SHP77 (cell line): ENCODE data around the gene SCAF11.
"Not testable (repeated sequence)": the region's sequence is repeated elsewhere in the genome, so short reads cannot be mapped to it uniquely, and the experiment has no call there.

Experiments used
- DNase-seq, 2 experiments: peaks; one replicate each; lab custom pipeline; 2025; lab: John Stamatoyannopoulos, UW

SCAF11 gene, protein sequence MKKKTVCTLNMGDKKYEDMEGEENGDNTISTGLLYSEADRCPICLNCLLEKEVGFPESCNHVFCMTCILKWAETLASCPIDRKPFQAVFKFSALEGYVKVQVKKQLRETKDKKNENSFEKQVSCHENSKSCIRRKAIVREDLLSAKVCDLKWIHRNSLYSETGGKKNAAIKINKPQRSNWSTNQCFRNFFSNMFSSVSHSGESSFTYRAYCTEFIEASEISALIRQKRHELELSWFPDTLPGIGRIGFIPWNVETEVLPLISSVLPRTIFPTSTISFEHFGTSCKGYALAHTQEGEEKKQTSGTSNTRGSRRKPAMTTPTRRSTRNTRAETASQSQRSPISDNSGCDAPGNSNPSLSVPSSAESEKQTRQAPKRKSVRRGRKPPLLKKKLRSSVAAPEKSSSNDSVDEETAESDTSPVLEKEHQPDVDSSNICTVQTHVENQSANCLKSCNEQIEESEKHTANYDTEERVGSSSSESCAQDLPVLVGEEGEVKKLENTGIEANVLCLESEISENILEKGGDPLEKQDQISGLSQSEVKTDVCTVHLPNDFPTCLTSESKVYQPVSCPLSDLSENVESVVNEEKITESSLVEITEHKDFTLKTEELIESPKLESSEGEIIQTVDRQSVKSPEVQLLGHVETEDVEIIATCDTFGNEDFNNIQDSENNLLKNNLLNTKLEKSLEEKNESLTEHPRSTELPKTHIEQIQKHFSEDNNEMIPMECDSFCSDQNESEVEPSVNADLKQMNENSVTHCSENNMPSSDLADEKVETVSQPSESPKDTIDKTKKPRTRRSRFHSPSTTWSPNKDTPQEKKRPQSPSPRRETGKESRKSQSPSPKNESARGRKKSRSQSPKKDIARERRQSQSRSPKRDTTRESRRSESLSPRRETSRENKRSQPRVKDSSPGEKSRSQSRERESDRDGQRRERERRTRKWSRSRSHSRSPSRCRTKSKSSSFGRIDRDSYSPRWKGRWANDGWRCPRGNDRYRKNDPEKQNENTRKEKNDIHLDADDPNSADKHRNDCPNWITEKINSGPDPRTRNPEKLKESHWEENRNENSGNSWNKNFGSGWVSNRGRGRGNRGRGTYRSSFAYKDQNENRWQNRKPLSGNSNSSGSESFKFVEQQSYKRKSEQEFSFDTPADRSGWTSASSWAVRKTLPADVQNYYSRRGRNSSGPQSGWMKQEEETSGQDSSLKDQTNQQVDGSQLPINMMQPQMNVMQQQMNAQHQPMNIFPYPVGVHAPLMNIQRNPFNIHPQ (N-terminal part only)

DNA sequence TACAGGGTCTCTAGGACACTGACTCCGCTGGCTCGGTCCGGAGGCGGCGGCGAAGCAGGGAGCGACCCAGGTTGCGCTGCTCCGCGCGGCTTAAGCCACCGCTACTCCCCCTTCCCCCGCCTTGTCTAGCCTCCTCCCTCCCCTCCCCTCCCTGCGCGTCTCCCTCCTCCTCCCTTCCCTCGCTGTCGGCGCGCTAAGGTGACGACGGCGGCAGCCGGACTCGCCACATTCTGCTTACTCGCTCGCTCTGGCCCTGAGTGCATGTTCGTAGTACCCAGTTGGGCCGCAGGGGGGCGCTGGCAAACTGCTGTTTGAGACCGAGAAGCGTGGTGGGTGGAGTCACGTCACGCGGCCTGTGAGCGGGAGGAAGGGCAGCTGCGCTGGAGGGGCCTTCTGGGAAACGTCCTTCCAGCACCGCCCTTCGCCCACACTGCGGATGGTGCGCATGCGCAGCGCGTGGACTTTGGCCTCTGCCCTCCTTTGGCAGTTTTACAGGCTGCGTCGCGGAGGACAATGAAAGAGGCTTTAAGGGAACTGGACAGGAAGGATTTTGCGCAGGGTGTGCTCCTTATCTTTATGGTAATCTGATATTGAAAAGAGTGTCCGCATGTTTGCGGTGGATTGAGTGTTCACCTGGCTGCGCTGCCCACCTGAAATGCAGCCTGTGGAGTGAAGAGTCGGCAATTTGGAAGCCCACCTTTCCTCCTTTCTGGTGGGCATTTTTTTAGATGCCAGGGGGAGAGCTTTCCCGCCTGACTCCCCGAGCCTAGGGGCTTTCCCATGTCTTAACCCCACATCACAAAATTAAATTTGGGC, at the start of gene SCAF11:
TSS of gene SCAF11 (minus strand) at position 107 of the 816 bp plus-strand sequence. CDS start 26,407 bp downstream, outside the sequence.
- DNase-seq, result peak; percentile 98 to 99

DNA sequence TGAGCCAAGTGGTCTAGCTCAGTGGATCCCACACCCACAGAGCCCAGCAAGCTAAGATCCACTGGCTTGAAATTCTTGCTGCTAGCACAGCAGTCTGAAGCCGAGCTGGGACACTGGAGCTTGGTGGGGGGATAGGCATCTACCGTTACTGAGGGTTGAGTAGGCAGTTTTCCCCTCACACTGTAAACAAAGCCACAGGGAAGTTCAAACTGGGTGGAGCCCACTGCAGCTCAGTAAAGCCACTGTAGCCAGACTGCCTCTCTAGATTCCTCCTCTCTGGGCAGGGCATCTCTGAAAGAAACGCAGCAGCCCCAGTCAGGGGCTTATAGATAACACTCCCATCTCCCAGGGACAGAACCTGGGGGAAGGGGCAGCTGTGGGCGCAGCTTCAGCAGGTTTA, 46.7 kb upstream of the SCAF11 start:
- DNase-seq, result not testable (repeated sequence)

DNA sequence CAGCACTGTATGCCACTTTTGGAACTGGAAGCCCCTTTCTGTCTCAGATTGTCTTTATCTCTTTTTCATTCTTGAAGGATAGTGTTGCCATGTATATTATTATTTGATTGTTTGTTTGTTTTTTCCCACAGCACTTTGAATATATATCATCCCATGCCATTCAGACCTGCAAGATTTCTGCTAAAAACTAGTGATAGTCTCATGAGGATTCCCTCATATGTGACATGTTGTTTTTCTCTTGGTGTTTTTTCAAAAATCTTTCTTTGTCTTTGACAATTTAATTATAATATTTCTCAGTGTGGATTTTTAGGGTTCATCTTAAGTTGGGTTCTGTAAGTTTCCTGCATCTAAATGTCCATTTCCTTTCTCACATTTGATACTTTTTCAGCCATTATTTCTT, 36.8 kb upstream of the SCAF11 start:
- no peak for DNase-seq

DNA sequence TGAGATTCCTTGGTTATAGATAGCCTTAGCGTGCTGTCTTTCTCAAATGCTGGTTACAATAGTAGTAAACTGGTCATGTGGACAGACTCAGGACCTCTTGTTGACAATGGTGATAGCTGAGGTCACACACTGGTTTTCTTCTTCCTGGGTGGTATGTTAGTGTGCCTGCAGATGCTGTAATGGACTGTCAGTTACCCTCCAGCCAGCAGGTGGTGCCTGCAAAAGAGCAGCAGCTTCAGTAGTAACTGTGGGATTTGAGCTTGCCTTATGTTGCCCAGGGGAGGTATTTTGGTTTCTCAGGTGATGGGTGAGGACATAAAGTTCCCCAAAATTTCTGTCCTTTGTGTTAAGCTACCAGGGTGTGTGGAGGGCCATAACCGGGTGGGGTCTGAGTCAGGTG, 33.7 kb upstream of the SCAF11 start:
- DNase-seq, result no peak

DNA sequence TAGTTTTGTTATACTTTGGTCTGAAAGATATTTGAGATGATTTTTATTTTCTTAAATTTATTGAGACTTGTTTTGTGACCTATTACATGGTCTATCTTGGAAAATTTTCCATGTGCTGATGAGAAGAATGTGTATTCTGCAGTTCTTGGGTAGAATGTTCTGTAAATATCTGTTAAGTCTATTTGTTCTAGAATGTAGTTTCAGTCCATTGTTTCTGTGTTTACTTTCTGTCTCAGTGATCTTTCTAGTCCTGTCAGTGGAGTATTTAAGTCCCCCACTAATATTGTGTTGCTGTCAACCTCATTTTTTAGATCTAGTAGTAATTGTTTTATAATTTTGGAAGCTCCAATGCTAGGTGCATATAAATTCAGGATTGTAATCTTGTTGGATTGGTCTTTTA, 30.4 kb upstream of the SCAF11 start:
- no peak for DNase-seq

DNA sequence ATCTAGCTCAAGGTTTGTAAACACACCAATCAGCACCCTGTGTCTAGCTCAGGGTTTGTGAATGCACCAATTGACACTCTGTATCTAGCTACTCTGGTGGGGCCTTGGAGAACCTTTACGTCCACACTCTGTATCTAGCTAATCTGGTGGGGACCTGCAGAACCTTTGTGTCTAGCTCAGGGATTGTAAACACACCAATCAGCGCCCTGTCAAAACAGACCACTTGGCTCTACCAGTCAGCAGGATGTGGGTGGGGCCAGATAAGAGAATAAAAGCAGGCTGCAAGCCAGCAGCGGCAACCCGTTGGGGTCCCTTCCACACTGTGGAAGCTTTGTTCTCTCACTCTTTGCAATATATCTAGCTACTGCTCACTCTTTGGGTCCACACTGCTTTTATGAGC, 28.3 kb upstream of the SCAF11 start:
- DNase-seq, result not testable (repeated sequence)

DNA sequence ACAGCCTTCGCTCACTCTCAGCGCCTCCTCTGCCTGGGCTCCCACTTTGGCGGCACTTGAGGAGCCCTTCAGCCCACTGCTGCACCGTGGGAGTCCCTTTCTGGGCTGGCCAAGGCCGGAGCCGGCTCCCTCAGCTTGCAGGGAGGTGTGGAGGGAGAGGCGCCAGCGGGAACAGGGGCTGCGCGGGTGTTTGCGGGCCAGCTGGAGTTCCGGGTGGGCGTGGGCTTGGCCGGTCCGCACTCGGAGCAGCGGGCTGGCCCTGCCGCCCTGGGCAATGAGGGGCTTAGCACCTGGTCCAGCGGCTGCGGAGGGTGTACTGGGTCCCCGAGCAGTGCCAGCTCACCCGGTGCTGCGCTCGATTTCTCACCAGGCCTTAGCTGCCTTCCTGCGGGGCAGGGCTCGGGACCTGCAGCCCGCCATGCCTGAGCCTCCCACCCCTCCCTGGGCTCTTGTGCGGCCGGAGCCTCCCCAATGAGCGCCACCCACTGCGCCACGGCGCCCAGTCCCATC, 27.5 kb upstream of the SCAF11 start:
- not testable (repeated sequence) for DNase-seq

DNA sequence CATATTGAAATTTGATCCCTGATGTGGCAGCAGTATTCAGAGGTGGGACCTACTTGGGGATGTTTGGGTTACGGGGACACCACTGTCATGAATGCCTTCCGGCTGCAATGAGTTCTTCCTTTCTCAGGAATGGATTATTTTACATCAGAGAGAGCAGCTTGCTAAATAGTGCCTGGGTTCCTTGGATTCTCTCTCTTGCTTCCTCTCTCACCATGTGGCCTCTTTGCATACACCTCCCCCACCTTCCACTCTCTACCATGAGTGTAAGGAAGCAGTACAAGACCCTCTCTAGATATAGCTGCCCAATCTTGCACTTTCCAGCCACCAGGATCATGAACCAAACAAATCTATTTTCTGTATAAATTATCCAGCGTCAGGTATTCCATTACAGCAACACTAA, 15.4 kb upstream of the SCAF11 start:
- no peak for DNase-seq

DNA sequence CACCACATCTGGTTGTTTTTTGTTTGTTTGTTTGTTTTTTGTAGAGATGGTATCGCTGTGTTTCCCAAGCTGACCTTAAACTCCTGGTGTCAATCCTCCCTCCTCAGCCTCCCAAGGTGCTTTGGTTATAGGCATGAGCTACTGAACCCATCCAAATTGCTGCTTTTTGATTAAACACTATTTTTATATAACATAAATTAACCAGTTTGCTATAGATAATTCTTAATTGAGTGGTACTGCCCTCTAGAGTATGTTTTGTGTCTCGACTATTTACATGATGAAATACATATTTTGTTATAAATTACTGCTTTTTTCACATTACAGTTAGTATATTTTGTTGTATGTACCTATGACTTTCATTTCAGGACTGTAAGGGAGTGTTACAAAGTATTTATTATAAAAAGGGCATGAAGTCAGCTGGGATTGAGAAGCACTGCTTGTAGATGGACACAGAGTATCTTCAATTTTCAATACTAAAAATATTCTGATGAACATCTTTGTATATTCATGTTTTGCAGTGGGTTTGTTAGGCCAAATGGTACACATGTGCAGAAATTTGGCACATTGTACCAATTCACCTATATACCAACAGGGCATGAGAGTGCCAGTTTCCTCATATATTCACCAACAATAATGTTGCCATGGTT, 14.9 kb upstream of the SCAF11 start:
- no peak for DNase-seq

DNA sequence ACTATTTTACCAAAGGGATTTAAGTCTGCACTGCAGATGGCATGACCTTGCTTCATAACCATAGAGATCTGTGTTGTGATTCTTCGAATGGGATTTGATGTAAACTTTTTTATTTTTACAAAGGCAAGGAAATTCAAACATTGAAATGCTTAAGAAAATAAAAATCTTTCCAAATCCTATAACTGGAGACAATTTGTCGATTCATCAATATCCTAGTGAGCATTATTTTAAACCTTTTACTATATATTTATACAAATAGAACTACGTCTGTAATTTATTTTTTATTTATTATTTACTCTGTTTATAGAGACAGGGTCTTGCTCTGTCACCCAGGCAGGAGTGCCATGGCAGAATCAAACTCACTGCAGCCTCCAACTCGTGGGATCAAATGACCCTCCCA, 14.3 kb upstream of the SCAF11 start:
- no peak for DNase-seq

DNA sequence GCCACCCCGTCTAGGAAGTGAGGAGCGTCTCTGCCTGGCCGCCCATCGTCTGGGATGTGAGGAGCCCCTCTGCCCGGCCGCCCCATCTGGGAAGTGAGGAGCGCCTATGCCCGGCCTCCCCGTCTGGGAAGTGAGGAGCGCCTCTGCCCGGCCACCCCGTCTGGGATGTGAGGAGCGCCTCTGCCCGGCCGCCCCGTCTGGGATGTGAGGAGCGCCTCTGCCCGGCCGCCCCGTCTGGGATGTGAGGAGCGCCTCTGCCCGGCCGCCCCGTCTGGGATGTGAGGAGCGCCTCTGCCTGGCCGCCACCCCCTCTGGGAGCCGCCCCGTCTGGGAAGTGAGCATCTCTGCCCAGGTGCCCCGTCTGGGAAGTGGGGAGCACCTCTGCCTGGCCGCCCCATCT, 9.7 kb upstream of the SCAF11 start:
- not testable (repeated sequence) for DNase-seq

DNA sequence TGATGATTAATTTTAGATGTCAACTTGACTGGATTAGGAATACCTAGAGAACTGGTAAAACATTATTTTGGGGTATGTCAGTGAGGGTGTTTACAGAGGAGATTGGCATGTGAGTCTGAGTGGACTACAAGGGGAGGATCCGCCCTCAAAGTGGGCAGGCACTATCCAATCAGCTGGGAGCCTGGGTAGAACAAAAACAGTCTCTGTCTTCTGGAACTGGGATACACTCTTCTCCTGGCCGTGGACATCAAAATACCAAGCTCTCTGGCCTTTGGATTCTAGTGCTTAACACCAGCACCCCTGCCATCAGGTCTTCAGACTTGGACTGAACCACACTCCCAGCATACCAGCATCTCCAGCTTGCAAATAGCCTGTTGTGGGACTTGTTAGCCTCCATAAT, 4.4 kb upstream of the SCAF11 start:
- DNase-seq, result no peak

DNA sequence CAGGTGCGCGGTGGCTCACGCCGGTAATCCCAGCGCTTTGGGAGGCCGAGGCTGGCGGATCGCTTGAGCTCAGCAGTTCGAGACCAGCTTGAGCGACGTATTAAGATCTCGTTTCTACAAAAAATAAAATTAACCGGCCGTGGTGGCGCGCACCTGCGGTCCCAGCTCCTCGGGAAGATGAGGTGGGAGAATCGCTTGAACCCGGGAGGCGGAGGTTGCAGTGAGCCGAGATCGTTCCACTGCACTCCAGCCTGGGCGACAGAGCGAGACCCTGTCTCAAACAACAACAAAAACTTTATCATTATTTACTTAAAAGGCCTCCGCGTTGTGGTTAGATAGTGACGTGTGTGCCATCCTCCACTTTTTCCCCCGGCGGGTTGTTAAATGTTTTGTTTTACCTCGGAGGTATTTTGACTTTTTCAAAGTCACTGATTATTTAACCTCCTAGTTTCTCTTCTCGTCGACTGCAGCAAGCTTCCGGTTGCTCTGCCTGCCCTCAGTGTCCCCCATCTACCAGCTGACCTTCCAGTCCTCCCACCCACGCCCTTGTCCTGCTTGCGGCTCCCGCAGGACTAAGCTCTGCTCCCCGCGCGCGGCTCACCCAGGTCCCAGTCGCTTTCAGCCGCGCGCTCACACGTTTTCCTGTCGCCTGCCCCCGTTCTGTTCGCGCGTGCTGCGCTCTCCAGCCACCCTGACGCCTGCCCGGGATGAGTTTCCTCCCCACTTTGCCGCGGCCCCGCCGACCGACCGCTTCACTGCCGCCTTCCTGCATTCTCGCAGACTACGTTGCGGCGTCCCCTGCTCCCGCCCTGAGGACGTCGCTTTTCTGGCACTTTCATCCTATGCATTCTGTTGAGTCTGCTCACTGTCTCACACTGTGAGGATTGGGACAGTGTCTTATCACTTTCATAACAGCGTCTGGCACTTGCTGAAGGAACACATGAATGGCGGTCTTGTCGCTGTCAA, 1.2 kb upstream of the SCAF11 start:
- DNase-seq, result peak; percentile 76 to 91

DNA sequence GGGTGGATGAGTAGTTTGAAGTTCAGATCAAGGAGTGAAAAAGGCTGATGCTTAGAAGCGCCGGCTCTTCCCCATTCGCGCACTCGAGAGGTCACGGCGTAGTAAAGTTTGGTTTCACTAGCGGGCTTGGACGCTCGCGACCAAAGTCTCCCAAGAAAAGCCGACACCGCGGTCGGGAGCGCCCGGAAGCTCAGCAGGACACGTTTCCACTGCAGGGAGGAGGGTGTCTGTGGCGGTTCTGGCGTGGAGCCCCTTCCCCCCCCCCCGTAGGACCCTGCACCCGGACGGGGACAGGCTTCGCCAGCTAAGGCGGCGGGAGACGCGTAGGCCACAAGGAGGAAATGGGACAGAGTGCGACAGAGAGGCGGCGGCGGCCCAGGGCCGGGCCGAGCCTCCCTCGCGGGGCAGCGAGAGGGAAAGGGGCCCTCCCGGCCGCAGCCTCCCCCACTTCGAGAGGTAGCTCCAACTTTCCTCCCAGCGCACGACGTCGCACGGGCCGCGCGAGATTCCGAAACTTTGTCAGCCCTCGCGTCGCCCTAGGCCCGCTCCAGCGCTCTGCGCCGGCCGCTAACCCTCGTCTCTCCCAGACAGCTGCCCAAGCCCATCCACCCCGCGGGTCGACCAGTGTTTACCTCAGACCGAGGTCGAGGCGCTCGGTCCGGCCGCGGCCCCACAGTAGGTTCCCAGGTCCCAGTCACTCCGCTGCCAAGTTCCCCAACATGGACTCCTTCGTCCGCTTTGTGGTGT, 480 bp downstream of the SCAF11 start:
- DNase-seq, result peak; percentile 33 to 40

DNA sequence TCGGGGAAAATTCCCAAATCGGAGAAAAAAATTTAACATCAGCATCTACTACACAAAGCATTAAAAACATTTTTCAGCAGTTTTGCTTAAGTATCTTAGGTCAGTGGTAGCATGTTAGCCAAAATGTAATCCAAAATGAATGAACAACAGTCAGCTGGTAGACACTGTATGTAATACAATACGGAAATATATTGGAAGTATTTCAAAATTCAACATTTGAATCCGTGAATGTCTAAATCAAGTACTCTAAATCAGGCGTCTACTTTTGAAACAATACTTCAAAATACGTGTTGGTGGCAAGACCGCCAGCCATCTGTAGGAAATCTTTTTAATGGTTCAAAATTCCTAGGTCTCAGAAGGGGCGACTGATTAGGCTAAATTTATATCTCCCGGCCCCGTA, 1.1 kb downstream of the SCAF11 start:
- no peak for DNase-seq

DNA sequence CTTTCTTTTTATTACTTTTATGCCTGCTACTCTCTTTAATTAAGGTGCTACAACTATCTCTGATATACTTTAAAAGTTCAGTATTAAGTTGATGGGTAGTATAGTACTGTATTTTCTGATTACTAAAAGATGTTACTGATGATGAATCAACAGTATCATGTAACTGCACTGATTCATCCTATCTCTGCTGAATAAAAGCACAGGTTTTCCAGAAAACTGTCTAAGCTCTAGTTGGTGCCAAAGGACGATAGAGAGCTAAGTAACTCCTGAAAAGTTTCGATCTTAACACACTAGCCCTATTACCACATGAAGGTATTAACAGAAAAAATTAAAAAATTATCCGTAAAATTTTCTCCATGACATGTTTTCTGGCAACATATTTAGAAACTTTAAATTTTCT, 2.1 kb downstream of the SCAF11 start:
- DNase-seq, result no peak

DNA sequence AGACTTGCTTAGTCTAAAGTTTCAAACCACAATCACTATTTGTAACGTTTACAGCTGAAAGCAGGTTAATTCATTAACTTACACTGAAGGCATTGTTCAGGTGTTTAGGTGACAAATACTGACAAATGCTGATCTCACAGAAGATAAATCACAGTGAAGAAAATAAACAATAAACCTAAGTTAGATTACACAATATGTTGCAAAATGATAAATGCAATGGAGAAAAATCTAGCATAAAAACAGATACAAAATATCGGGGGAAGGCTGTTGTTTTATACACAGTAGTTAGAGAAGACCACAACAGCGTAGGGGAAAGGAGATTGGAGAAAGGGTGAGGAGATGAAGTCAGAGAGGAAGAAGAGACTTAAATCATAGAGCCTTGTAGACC, 3.0 kb downstream of the SCAF11 start:
- no peak for DNase-seq

DNA sequence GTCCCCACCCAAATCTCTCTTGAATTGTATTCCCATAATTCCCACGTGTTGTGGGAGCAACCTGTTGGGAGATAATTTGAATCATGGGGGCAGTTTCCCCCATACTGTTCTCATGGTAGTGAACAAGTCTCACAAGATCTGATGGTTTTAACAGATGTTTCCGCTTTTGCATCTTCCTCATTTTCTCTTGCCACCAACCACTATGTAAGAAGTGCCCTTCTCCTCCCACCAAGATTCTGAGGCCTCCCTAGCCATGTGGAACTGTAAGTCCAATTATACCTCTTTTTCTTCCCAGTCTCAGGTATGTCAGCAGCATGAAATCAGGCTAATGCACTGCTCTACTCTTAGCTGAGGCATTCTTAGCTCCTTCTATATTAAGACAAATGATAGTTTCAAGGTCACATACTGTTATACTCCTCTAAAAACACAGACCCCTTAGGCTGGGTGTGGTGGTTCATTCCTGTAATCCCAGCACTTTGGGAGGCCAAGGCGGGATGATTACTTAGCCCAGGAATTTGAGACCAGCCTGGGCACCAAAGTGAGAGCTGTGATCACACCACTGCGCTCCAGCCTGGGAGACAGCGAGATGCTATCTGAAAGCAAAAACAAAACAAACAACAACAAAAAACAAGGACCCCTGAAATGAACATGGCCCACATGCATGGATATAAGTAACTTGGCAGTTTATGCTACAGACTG, 3.6 kb downstream of the SCAF11 start:
- DNase-seq, result no peak
